Kidney (tissue), 14 donors: ENCODE measurements around the gene CRBN. TPM values are rescaled to one million over a fixed set of nuclear protein-coding genes. Genes with fewer than 3 reads are reported as not detected.

Experiments used
- DNase-seq, 5 donors: peaks; one replicate each; pipeline ENCODE4 v3.0.0-alpha.2; 2013 to 2020
- FAIRE-seq: peaks from 2 replicates; lab custom pipeline; 2012; peaks lifted over from hg19 to GRCh38; lab: Jason Lieb, UNC
- H3K27ac ChIP-seq, 2 donors: one replicate each; pipeline ENCODE4 v1.7.0; 2013; ENCODE audit warnings: low read depth in 2 of 2, low read length in 2 of 2, inconsistent platforms in 1 of 2
- H3K27me3 ChIP-seq: one replicate; pipeline ENCODE4 v1.7.1; 2013; ENCODE audit warnings: low read length, inconsistent platforms; ENCODE audit not compliant: control insufficient read depth, insufficient read depth
- H3K36me3 ChIP-seq, 3 donors: one replicate each; pipeline versions ENCODE4 v1.7.0 to v1.7.1; 2013; ENCODE audit warnings: low read length in 3 of 3, control low read depth in 1 of 3, inconsistent platforms in 1 of 3; ENCODE audit not compliant: insufficient read depth in 3 of 3, control insufficient read depth in 2 of 3
- H3K4me1 ChIP-seq, 3 donors: one replicate each; pipeline versions ENCODE4 v1.7.0 to v1.7.1; 2013; ENCODE audit warnings: low read length in 3 of 3, inconsistent platforms in 1 of 3, low read depth in 1 of 3; ENCODE audit not compliant: control insufficient read depth in 2 of 3, insufficient read depth in 2 of 3
- H3K4me3 ChIP-seq, 3 donors: one replicate each; pipeline versions ENCODE4 v1.7.0 to v1.8.1; 2013; ENCODE audit warnings: low read length in 3 of 3, control low read depth in 1 of 3, inconsistent platforms in 1 of 3
- H3K9ac ChIP-seq, 3 donors: one replicate each; pipeline versions ENCODE4 v1.7.0 to v1.7.1; 2013; ENCODE audit warnings: low read length in 3 of 3, control low read depth in 1 of 3, inconsistent platforms in 1 of 3
- H3K9me3 ChIP-seq, 3 donors: one replicate each; pipeline versions ENCODE4 v1.7.0 to v1.7.1; 2013; ENCODE audit warnings: low read length in 3 of 3, control low read depth in 1 of 3, inconsistent platforms in 1 of 3; ENCODE audit not compliant: control insufficient read depth in 2 of 3, insufficient read depth in 1 of 3
- intact Hi-C: fragments of 100-400 bp; cut with DNase I; formaldehyde crosslinking; loops from one replicate; pipeline ENCODE4 v1.11.1; 2022
- polyA plus RNA-seq: library from polyadenylated mRNA; stranded (reverse); fragments of 350-450 nt; fragmentation: Illumina TruSeq; extraction: RNeasy Lipid Tissue Mini Kit (QIAGEN cat#74804); gene quantifications from one replicate; pipeline ENCODE4 v1.2.3, GENCODE V29; 2014; ENCODE audit warnings: low read depth, low replicate concordance; ENCODE audit not compliant: insufficient read depth
- total RNA-seq: library from RNA; stranded (reverse); fragmentation: NEBNext Ultra II Directional; extraction: Animal tissue kit (Norgen Biotek cat#: 25700); gene quantifications from one replicate; pipeline ENCODE4 v1.2.1, GENCODE V29; 2021
- TF ChIP-seq, protein P1 (sequence below): IDR thresholded peaks from 3 replicates; pipeline ENCODE4 v1.5.1; 2012; ENCODE audit warnings: mild to moderate bottlenecking, moderate library complexity, borderline replicate concordance; ENCODE audit not compliant: insufficient read depth; ENCODE audit errors: extremely low read depth
- donor health status: control.
- donor health status: control.
- donor health status: control.
- donor health status: control.
- donor health status: control.
- donor health status: DM: yes; HTN: yes; CAD: no.
- donor health status: Normal renal cell carcinoma (clear cell type).

CRBN gene
- total and polyA plus RNA-seq, 2 donors from 2014 or later: 31.0 to 56.7 TPM

DNA sequence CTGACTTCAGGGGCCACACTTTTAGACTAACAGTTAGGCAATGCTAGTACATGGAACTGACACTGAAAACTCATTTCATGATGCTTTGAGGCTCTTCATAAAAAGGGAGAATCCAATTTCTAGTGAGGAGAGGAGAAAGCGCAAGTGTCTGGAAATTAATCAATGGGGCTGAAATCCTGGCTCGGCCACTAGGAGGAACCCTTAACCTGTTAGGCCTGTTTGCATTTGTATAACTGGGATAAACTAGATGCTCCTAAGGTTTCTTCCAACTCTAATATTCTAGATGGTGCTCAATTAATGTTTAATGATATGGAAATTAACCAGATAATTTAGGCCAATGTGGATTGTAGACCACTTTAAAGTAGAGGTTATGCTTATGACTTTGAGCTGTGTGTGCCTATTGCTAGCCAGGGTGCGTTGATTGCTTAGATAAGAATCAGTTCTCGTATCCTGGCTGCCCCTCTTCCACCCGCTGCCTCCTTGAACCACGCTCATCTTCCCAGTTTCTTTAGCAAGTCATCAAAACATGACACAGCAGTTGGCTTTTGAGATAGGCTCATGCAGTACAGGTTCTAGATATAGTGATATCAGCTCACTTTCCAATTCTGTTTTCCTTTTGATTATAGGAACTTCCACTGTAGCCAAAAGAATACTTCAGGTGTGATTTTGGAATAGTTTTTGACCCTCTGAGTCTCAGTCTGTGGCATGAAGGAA lies 16.8 kb upstream of the CRBN start:
- FAIRE-seq: no peak

DNA sequence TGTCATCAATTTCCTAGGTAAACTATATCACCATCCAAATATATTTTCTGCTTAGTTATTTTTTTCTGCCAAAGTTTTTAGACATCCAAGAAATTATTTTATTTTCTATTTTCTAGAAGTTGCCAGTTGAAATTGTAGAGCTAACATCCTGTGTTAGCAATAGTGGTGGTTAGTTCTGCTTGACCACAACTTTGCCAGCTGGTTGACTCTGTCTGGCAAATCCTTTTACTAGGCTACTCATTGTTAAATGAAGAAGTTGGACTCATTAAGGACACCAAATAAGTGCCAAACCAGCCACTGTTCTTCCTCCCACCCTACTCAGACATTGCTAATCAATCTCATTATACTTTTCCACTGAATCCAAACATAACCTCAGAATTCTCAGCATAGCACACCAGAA lies 15.4 kb upstream of the CRBN start:
- Histone ChIP-seq H3K27me3 (no peaks in the 10 kb centered on the region), H3K27ac (no peak overlapping the region), H3K4me1 (no peaks in the 10 kb centered on the region), H3K9ac (no peak overlapping the region), H3K9me3 (no peaks in the 10 kb centered on the region), H3K4me3 (no peak overlapping the region), H3K36me3 (no peaks in the 10 kb centered on the region)
- FAIRE-seq (no peak), DNase-seq (no peak)
- TF ChIP-seq, protein P1, sequence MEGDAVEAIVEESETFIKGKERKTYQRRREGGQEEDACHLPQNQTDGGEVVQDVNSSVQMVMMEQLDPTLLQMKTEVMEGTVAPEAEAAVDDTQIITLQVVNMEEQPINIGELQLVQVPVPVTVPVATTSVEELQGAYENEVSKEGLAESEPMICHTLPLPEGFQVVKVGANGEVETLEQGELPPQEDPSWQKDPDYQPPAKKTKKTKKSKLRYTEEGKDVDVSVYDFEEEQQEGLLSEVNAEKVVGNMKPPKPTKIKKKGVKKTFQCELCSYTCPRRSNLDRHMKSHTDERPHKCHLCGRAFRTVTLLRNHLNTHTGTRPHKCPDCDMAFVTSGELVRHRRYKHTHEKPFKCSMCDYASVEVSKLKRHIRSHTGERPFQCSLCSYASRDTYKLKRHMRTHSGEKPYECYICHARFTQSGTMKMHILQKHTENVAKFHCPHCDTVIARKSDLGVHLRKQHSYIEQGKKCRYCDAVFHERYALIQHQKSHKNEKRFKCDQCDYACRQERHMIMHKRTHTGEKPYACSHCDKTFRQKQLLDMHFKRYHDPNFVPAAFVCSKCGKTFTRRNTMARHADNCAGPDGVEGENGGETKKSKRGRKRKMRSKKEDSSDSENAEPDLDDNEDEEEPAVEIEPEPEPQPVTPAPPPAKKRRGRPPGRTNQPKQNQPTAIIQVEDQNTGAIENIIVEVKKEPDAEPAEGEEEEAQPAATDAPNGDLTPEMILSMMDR: no peak
- intact Hi-C loops: no loop called here

More for the DNA sequence above, 16.8 kb upstream of the CRBN start:
- Histone ChIP-seq H3K36me3 (no peaks in the 10 kb centered on the region), H3K4me1 (no peaks in the 10 kb centered on the region), H3K9me3 (no peaks in the 10 kb centered on the region), H3K27me3 (no peaks in the 10 kb centered on the region), H3K27ac (no peak overlapping the region), H3K9ac (no peak overlapping the region), H3K4me3 (no peak overlapping the region)
- DNase-seq: peak in 3 of 5 donors; percentile 34 to 43 (median 36)
- TF ChIP-seq, protein P1: peak; percentile 28
- intact Hi-C loops: no loop called here

DNA sequence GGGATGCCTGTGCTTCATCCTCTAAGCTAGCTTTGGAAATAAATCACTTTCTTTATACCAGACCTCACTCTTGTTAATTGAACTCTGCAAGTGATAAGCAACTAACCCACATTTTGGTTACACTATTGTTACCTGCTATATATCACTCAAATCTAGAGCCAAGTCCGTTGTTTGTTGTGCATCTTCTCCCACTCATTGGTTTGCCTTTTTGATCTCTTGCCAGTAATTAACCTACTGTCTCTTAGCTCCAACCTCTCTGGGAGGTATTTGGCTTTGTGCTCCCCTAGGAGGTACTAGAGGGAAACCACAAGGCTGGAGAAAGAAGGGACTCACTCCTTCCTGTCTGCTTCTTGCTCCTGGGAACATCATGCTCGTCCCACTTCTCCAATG lies 12.8 kb upstream of the CRBN start:
- H3K9ac ChIP-seq: no peak overlapping the region
- H3K4me3 ChIP-seq: no peak overlapping the region
- no peak overlapping the region for H3K27ac ChIP-seq
- FAIRE-seq: no peak
- no peaks in the 10 kb centered on the region for H3K27me3 ChIP-seq
- intact Hi-C loops: no loop called here
- no peaks in the 10 kb centered on the region for H3K36me3 ChIP-seq
- no peaks in the 10 kb centered on the region for H3K4me1 ChIP-seq
- H3K9me3 ChIP-seq: no peaks in the 10 kb centered on the region
- TF ChIP-seq, protein P1: no peak
- DNase-seq: no peak
